Uterus (tissue), 2 donors: ENCODE data around the gene OFD1.

ENCODE experiments used
- CTCF ChIP-seq, 4 experiments: fragments of 200-600 bp in 2 of 4; fragments of 450-650 bp in 2 of 4; sonication (generic) in 2 of 4; IDR thresholded peaks; one replicate each; pipeline ENCODE4 v1.5.1; 2016 to 2019; ENCODE audit warnings: antibody characterized with exemption in 4 of 4, mild to moderate bottlenecking in 2 of 4, moderate library complexity in 1 of 4
- POLR2A ChIP-seq, 2 donors: fragments of 450-650 bp; IDR thresholded peaks; one replicate each; pipeline ENCODE4 v1.6.1; 2016; ENCODE audit warnings: antibody characterized with exemption in 2 of 2, mild to moderate bottlenecking in 1 of 2, moderate library complexity in 1 of 2

DNA sequence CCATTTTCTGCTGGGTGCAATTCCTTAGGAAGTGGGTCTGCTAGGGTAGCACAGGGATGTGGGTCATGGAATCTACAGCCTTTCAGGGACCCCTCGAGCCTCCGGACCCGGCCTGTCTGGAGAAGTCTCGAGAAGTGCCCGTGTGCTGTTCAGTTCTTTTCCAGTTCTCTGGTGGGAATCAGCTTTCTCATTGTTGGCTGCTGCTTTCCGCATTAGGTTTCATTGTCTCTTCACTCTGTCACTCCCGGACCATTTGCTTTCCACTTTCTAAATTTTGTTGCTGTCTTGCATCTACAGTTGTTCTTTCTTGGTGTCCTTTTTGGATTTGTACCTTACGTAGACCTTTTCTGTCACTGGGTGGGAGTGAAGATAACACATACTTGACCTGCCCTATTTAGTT lies 39.6 kb upstream of the OFD1 start:
- TF ChIP-seq CTCF (IDR thresholded peaks at IDR 0.05) (no peak), POLR2A (IDR thresholded peaks at IDR 0.05) (no peak)
